BJ (cell line): ENCODE data around the gene PRAMEF9. TPM values are rescaled to one million over a fixed set of nuclear protein-coding genes. Genes with fewer than 3 reads are reported as not detected.
"Not testable (repeated sequence)": the region's sequence is repeated elsewhere in the genome, so short reads cannot be mapped to it uniquely, and the experiment has no call there.

Experiments
- CTCF ChIA-PET: fragments of 350-600 bp; formaldehyde crosslinking; extraction: SDS; loops from one replicate; lab custom pipeline; 2021; ENCODE audit warnings: antibody characterized with exemption, inconsistent platforms; lab: Yijun Ruan, JAX
- POLR2A ChIA-PET: fragments of 300-600 bp; sonication (Branson Sonifier 250); formaldehyde crosslinking; extraction: SDS; loops from one replicate; lab custom pipeline; 2021; ENCODE audit warnings: antibody characterized with exemption; lab: Charles Lee
- DNase-seq: peaks from one replicate; pipeline ENCODE4 v3.0.0-alpha.2; 2011; ENCODE audit warnings: low read depth
- H3K27me3 ChIP-seq: 2 replicates; pipeline ENCODE4 v1.6.0; 2011; ENCODE audit warnings: low read length; ENCODE audit not compliant: control insufficient read depth, insufficient read depth
- H3K36me3 ChIP-seq: 2 replicates; pipeline ENCODE4 v1.5.1; 2011; ENCODE audit warnings: low read length; ENCODE audit not compliant: control insufficient read depth, insufficient read depth
- H3K4me3 ChIP-seq: 2 replicates; pipeline ENCODE4 v1.5.1; 2011; ENCODE audit warnings: low read depth, mild to moderate bottlenecking, control low read depth, low read length
- CTCF ChIP-seq: IDR thresholded peaks from 2 replicates; pipeline ENCODE4 v1.5.1; 2011; ENCODE audit warnings: low read depth, mild to moderate bottlenecking, control low read depth, inconsistent platforms, low read length, moderate library complexity; ENCODE audit not compliant: insufficient read depth
- polyA minus RNA-seq: library from RNA; depleted of rRNA, polyadenylated mRNA; stranded (reverse); fragments of >200 nt; gene quantifications from 2 replicates; pipeline ENCODE4 v1.2.3, GENCODE V29; 2011; rRNA and poly(A)+ RNA removed
- polyA plus RNA-seq: library from polyadenylated mRNA; depleted of rRNA; stranded (reverse); fragments of >200 nt; gene quantifications from 2 replicates; pipeline ENCODE4 v1.2.3, GENCODE V29; 2011; rRNA removed

The PRAMEF9 gene
- not detected in 2 replicates for polyA plus RNA-seq
- not detected in 2 replicates for polyA minus RNA-seq

GRCh38 chr1:13171548-13171947 is at the start of gene PRAMEF9:
TSS of gene PRAMEF9 (plus strand) at chr1:13171848. CDS start at chr1:13175281, 3,433 bp downstream.
- CTCF ChIA-PET, result not testable (repeated sequence)

GRCh38 chr1:13155909-13156308 is 15.7 kb upstream of the PRAMEF9 start, which contains the start of gene PRAMEF26:
TSS of gene PRAMEF26 (minus strand) at chr1:13156009. CDS start at chr1:13153095, 2,914 bp downstream.
- H3K27me3 ChIP-seq, POLR2A ChIA-PET, H3K36me3 ChIP-seq, CTCF ChIA-PET, DNase-seq, H3K4me3 ChIP-seq: not testable (repeated sequence)

More at GRCh38 chr1:13171548-13171947, at the start of gene PRAMEF9:
- H3K27me3 ChIP-seq, POLR2A ChIA-PET, H3K36me3 ChIP-seq, DNase-seq, H3K4me3 ChIP-seq: not testable (repeated sequence)

- H3K36me3 ChIP-seq, H3K27me3 ChIP-seq, POLR2A ChIA-PET, DNase-seq, H3K4me3 ChIP-seq, CTCF ChIA-PET: not testable (repeated sequence)
These were observed 6.1 kb upstream of the PRAMEF9 start, which contains the start of gene HNRNPCL4 for GRCh38 chr1:13165531-13165930. TSS of gene HNRNPCL4 (minus strand) at chr1:13165631. CDS start at chr1:13165467, 164 bp downstream.

- CTCF ChIA-PET, POLR2A ChIA-PET, H3K27me3 ChIP-seq, DNase-seq, H3K36me3 ChIP-seq, H3K4me3 ChIP-seq: not testable (repeated sequence)
These were observed 29.7 kb downstream of the PRAMEF9 start, which contains the start of gene PRAMEF13 for GRCh38 chr1:13201309-13201708. TSS of gene PRAMEF13 (minus strand) at chr1:13201409. CDS start at chr1:13199589, 1,820 bp downstream.

GRCh38 chr1:13208712-13209111 is 37.1 kb downstream of the PRAMEF9 start:
- CTCF ChIA-PET, DNase-seq, H3K27me3 ChIP-seq, POLR2A ChIA-PET, H3K36me3 ChIP-seq, H3K4me3 ChIP-seq: not testable (repeated sequence)

- H3K4me3 ChIP-seq, H3K36me3 ChIP-seq, DNase-seq, H3K27me3 ChIP-seq, POLR2A ChIA-PET, CTCF ChIA-PET: not testable (repeated sequence)
These were observed 45.0 kb downstream of the PRAMEF9 start for GRCh38 chr1:13216619-13217018.

- H3K36me3 ChIP-seq, POLR2A ChIA-PET: not testable (repeated sequence)
These were observed 47.6 kb downstream of the PRAMEF9 start for GRCh38 chr1:13219203-13219602.

GRCh38 chr1:13222788-13223187 is 51.1 kb downstream of the PRAMEF9 start:
- H3K27me3 ChIP-seq, POLR2A ChIA-PET, H3K4me3 ChIP-seq, DNase-seq, H3K36me3 ChIP-seq, CTCF ChIA-PET: not testable (repeated sequence)

More at GRCh38 chr1:13219203-13219602, 47.6 kb downstream of the PRAMEF9 start:
- H3K27me3 ChIP-seq, DNase-seq, CTCF ChIA-PET, H3K4me3 ChIP-seq: not testable (repeated sequence)

- Histone ChIP-seq H3K36me3 (no peaks in the 10 kb centered on the region), H3K27me3 (no peaks in the 10 kb centered on the region), H3K4me3 (no peak overlapping the region)
- CTCF ChIA-PET, result no interaction called here
- no peak for DNase-seq
- POLR2A ChIA-PET, result no interaction called here
- TF ChIP-seq CTCF, result no peak
These were observed 52.9 kb downstream of the PRAMEF9 start for GRCh38 chr1:13224480-13225060.

- H3K27me3 ChIP-seq, H3K36me3 ChIP-seq, H3K4me3 ChIP-seq, CTCF ChIA-PET, POLR2A ChIA-PET, DNase-seq: not testable (repeated sequence)
These were observed 54.1 kb downstream of the PRAMEF9 start, which contains the start of gene PRAMEF18 for GRCh38 chr1:13225675-13226204. TSS of gene PRAMEF18 (minus strand) at chr1:13226154. CDS start at chr1:13226106, 48 bp downstream.

- DNase-seq, POLR2A ChIA-PET, CTCF ChIA-PET, H3K36me3 ChIP-seq, H3K27me3 ChIP-seq, H3K4me3 ChIP-seq: not testable (repeated sequence)
These were observed 55.8 kb downstream of the PRAMEF9 start for GRCh38 chr1:13227271-13228055.
